ENCODE data around the gene MTA3.
"Not testable (repeated sequence)": the region's sequence is repeated elsewhere in the genome, so short reads cannot be mapped to it uniquely, and the experiment has no call there.

MTA3 gene

GRCh38 chr2:42568401-42569115 is at the start of gene MTA3:
TSS of gene MTA3 (plus strand) at chr2:42568632. CDS start at chr2:42568746, 114 bp downstream.
- peak; percentile 84 for DNase-seq

GRCh38 chr2:42519624-42520023 is 48.8 kb upstream of the MTA3 start:
- no peak for DNase-seq

GRCh38 chr2:42522035-42522434 is 46.4 kb upstream of the MTA3 start:
- DNase-seq, result no peak

GRCh38 chr2:42523341-42523740 is 45.1 kb upstream of the MTA3 start:
- DNase-seq, result no peak

GRCh38 chr2:42532397-42532796 is 36.0 kb upstream of the MTA3 start:
- DNase-seq, result no peak

- no peak for DNase-seq
Observed at GRCh38 chr2:42537493-42537892, 30.9 kb upstream of the MTA3 start.

- DNase-seq, result no peak
Observed at GRCh38 chr2:42542871-42543270, 25.6 kb upstream of the MTA3 start.

GRCh38 chr2:42545023-42545721 is 23.3 kb upstream of the MTA3 start:
- DNase-seq, result no peak

GRCh38 chr2:42545841-42546390 is 22.5 kb upstream of the MTA3 start:
- peak; percentile 10 for DNase-seq

GRCh38 chr2:42547014-42547413 is 21.4 kb upstream of the MTA3 start:
- DNase-seq, result no peak

- DNase-seq, result no peak
Observed at GRCh38 chr2:42547446-42548295, 20.8 kb upstream of the MTA3 start.

GRCh38 chr2:42550870-42551269 is 17.6 kb upstream of the MTA3 start:
- no peak for DNase-seq

- peak; percentile 30 for DNase-seq
Observed at GRCh38 chr2:42554392-42554791, 14.0 kb upstream of the MTA3 start.

- DNase-seq, result peak; percentile 57
Observed at GRCh38 chr2:42556315-42556890, 12.0 kb upstream of the MTA3 start.

- DNase-seq, result no peak
Observed at GRCh38 chr2:42557306-42557705, 11.1 kb upstream of the MTA3 start.

GRCh38 chr2:42558827-42559226 is 9.6 kb upstream of the MTA3 start:
- no peak for DNase-seq

- DNase-seq, result not testable (repeated sequence)
Observed at GRCh38 chr2:42560133-42560532, 8.3 kb upstream of the MTA3 start.

GRCh38 chr2:42560899-42561298 is 7.5 kb upstream of the MTA3 start:
- DNase-seq, result no peak

GRCh38 chr2:42562474-42563144 is 5.8 kb upstream of the MTA3 start:
- DNase-seq, result no peak

- no peak for DNase-seq
Observed at GRCh38 chr2:42566025-42566424, 2.4 kb upstream of the MTA3 start.

- no peak for DNase-seq
Observed at GRCh38 chr2:42566837-42567321, 1.6 kb upstream of the MTA3 start.

GRCh38 chr2:42567364-42567763 is 1.1 kb upstream of the MTA3 start:
- DNase-seq, result no peak
